Endothelial cell (in vitro differentiated cells): ENCODE results near the gene GRB10. TPM values are rescaled to one million over a fixed set of nuclear protein-coding genes. Genes with fewer than 3 reads are reported as not detected.

Experiments used
- DNase-seq: peaks from one replicate; pipeline ENCODE4 v3.0.0; 2021; ENCODE audit warnings: low spot score
- H3K27ac Mint-ChIP-seq: one replicate; pipeline ENCODE4 v1.8.0; 2021; ENCODE audit warnings: mixed read lengths, inconsistent platforms; ENCODE audit not compliant: unreplicated experiment
- H3K27me3 Mint-ChIP-seq: one replicate; pipeline ENCODE4 v1.8.0; 2021; ENCODE audit warnings: mild to moderate bottlenecking, moderate library complexity, mixed read lengths, inconsistent platforms; ENCODE audit not compliant: unreplicated experiment
- H3K36me3 Mint-ChIP-seq: one replicate; pipeline ENCODE4 v1.8.0; 2021; ENCODE audit warnings: mild to moderate bottlenecking, low read depth, mixed read lengths, inconsistent platforms; ENCODE audit not compliant: unreplicated experiment
- H3K4me1 Mint-ChIP-seq: one replicate; pipeline ENCODE4 v1.8.0; 2021; ENCODE audit warnings: mild to moderate bottlenecking, mixed read lengths, inconsistent platforms; ENCODE audit not compliant: unreplicated experiment
- H3K4me3 Mint-ChIP-seq: one replicate; pipeline ENCODE4 v1.8.0; 2021; ENCODE audit warnings: mild to moderate bottlenecking, mixed read lengths, inconsistent platforms; ENCODE audit not compliant: unreplicated experiment
- H3K9me3 Mint-ChIP-seq: one replicate; pipeline ENCODE4 v1.8.0; 2021; ENCODE audit warnings: mixed read lengths, inconsistent platforms; ENCODE audit not compliant: unreplicated experiment
- total RNA-seq: library from RNA; stranded (reverse); fragmentation: NEBNext Ultra II Directional; extraction: Animal tissue kit (Norgen Biotek cat#: 25700); gene quantifications from one replicate; pipeline ENCODE4 v1.2.1, GENCODE V29; 2021; ENCODE audit not compliant: unreplicated experiment
- TF ChIP-seq, protein P1 (sequence below): fragments of 200-600 bp; sonication (generic); IDR thresholded peaks from one replicate; pipeline ENCODE4 v1.5.0; 2021; ENCODE audit warnings: antibody characterized with exemption; ENCODE audit not compliant: unreplicated experiment

GRB10 gene
- total RNA-seq, 1 donor from 2014 or later, result 164 TPM

DNA sequence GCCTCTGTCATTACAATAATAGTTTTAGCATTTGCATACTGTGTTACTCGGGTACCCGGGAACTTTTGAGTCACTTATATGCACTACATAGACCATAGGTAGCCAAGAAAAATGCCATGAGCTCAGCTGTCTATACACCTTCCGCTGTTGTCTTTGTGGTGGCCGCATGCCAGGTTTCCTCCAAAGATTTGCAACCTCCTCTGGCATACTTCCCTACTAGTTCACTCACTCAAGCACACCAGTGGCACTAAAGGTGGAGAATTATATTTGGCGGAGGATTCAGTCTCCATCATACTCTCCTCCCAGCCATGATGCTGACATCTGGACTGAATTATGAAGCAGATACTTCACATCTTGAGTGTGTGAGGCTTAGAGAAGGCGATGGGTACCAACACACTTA is 35.6 kb upstream of the GRB10 start:
- H3K27me3 Mint-ChIP-seq, result no peaks in the 10 kb centered on the region
- no peak overlapping the region for H3K4me3 Mint-ChIP-seq
- TF ChIP-seq, protein P1, sequence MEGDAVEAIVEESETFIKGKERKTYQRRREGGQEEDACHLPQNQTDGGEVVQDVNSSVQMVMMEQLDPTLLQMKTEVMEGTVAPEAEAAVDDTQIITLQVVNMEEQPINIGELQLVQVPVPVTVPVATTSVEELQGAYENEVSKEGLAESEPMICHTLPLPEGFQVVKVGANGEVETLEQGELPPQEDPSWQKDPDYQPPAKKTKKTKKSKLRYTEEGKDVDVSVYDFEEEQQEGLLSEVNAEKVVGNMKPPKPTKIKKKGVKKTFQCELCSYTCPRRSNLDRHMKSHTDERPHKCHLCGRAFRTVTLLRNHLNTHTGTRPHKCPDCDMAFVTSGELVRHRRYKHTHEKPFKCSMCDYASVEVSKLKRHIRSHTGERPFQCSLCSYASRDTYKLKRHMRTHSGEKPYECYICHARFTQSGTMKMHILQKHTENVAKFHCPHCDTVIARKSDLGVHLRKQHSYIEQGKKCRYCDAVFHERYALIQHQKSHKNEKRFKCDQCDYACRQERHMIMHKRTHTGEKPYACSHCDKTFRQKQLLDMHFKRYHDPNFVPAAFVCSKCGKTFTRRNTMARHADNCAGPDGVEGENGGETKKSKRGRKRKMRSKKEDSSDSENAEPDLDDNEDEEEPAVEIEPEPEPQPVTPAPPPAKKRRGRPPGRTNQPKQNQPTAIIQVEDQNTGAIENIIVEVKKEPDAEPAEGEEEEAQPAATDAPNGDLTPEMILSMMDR, result no peak
- peaks cover 5% of the 10 kb centered on the region for H3K4me1 Mint-ChIP-seq
- no peaks in the 10 kb centered on the region for H3K36me3 Mint-ChIP-seq
- no peaks in the 10 kb centered on the region for H3K9me3 Mint-ChIP-seq
- DNase-seq, result no peak
- H3K27ac Mint-ChIP-seq, result no peak overlapping the region

DNA sequence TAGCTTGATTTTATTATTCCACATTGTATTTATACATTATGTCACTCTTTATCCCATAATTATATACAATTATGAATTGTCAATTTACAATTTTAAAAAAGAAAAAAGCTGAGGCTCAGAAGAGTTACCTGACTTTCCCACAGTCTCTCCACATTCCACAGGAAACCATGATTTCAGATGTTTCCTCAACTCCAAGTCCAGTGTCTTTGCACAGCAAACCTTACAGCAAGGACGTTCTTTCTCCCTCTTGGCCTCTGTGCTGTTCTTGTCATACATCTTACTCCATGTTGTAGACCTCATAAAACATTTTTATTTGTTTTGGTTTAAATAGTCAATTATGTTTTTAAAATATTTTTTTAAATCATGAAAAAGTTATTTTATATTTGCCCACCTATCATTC is 34.9 kb upstream of the GRB10 start:
- no peak for DNase-seq
- H3K9me3 Mint-ChIP-seq, result no peaks in the 10 kb centered on the region
- H3K4me1 Mint-ChIP-seq, result peaks cover 7% of the 10 kb centered on the region
- no peak overlapping the region for H3K27ac Mint-ChIP-seq
- TF ChIP-seq, protein P1, result no peak
- H3K36me3 Mint-ChIP-seq, result no peaks in the 10 kb centered on the region
- no peak overlapping the region for H3K4me3 Mint-ChIP-seq
- H3K27me3 Mint-ChIP-seq, result no peaks in the 10 kb centered on the region

DNA sequence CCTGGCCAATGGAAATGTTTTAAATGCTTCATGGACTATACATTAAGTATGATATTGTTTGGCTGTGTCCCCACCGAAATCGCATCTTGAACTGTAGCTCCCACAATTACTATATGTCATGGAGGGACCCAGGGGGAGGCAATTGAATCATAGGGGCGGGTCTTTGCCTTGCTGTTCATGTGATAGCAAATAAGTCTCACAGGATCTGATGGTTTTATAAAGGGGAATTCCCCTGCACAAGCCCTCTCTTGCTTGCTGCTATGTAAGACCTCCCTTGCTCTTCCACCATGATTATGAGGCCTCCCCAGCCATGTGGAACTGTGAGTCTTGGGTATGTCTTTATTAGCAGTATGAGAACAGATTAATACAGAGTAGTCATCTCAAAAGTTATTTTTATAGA is 32.4 kb upstream of the GRB10 start:
- no peak overlapping the region for H3K27ac Mint-ChIP-seq
- H3K27me3 Mint-ChIP-seq, result peaks cover 2% of the 10 kb centered on the region
- H3K4me1 Mint-ChIP-seq, result peaks cover 11% of the 10 kb centered on the region
- H3K4me3 Mint-ChIP-seq, result no peak overlapping the region
- TF ChIP-seq, protein P1, result no peak
- no peak for DNase-seq
- H3K9me3 Mint-ChIP-seq, result no peaks in the 10 kb centered on the region
- no peaks in the 10 kb centered on the region for H3K36me3 Mint-ChIP-seq

DNA sequence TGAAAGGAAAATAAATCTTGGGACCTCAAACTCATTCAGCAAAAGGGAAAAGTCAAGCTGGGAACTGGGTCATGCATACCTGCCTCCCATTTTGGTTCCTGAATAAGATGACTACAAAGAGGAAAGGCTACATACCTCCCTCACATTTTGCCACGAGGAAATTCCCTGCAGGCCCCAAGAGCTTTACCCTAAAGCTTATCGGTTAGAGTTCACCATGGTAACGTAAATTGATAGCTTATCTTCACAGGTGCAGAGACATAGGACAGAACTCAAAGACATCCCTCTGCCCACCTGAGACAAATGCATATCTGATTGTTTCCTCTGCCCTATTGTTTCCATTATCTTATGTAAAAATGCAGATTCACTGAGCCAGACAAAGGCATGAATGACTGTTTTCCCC is 31.5 kb upstream of the GRB10 start:
- Mint-ChIP-seq H3K4me1 (peaks cover 11% of the 10 kb centered on the region), H3K27ac (no peak overlapping the region), H3K36me3 (no peaks in the 10 kb centered on the region), H3K9me3 (no peaks in the 10 kb centered on the region), H3K4me3 (no peak overlapping the region), H3K27me3 (peaks cover 4% of the 10 kb centered on the region)
- no peak for DNase-seq
- TF ChIP-seq, protein P1, result no peak

DNA sequence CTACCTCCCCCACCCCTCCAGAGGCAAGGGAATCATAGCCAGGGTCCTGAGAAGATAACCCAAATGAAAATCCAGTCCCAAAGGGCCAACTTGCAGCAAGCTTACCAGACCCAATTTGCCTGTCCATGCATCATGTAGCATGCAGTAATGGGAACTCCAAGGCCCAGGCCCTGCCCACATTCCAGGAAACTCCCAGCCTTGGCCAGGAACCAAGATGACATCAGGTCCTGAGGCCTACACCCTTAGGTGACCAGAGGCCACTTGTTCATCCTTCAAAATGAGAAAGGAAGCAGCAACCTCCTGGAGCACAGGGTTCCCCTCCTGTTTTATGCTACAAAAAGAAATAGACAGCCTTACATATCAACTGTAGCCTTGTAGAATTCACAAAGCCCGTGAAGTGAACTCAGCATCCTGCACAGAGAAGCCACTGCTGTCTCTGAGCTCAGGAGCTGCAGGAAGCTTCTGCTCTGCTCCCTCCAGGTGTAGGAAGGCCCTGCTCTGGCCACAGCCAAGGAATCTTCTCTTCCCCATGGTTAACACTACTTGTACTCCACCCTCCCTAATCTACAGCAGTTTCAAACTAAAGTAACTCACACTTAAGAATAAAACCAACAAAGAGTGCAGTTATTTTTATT is 30.3 kb upstream of the GRB10 start:
- peaks cover 4% of the 10 kb centered on the region for H3K27me3 Mint-ChIP-seq
- H3K27ac Mint-ChIP-seq, result no peak overlapping the region

More for the DNA sequence above, 30.3 kb upstream of the GRB10 start:
- TF ChIP-seq, protein P1, result no peak
- H3K36me3 Mint-ChIP-seq, result no peaks in the 10 kb centered on the region
- no peaks in the 10 kb centered on the region for H3K9me3 Mint-ChIP-seq
- no peak for DNase-seq
- no peak overlapping the region for H3K4me3 Mint-ChIP-seq
- H3K4me1 Mint-ChIP-seq, result peaks cover 11% of the 10 kb centered on the region
